ENCODE measurements around the gene SPPL2C.

Gene SPPL2C

GRCh38 chr17:45828171-45828570, 16.5 kb upstream of the SPPL2C start:
- no peak for DNase-seq (ENCODE audit: low read depth)
- H3K4me3 ChIP-seq (ENCODE audit: low read depth, low read length): no peak overlapping the region

GRCh38 chr17:45828582-45829133, 16.0 kb upstream of the SPPL2C start:
- H3K4me3 ChIP-seq (ENCODE audit: low read depth, low read length): no peak overlapping the region
- DNase-seq (ENCODE audit: low read depth): no peak

- DNase-seq (ENCODE audit: low read depth): no peak
- H3K4me3 ChIP-seq (ENCODE audit: low read depth, low read length): no peak overlapping the region
Observed at GRCh38 chr17:45833920-45834319, 10.8 kb upstream of the SPPL2C start.

GRCh38 chr17:45834471-45835396, 9.9 kb upstream of the SPPL2C start:
- no peak for DNase-seq (ENCODE audit: low read depth)
- H3K4me3 ChIP-seq (ENCODE audit: low read depth, low read length): no peak overlapping the region

- no peak overlapping the region for H3K4me3 ChIP-seq (ENCODE audit: low read depth, low read length)
- DNase-seq (ENCODE audit: low read depth): no peak
Observed at GRCh38 chr17:45835481-45835880, 9.2 kb upstream of the SPPL2C start.

- DNase-seq (ENCODE audit: low read depth): no peak
- H3K4me3 ChIP-seq (ENCODE audit: low read depth, low read length): no peak overlapping the region
Observed at GRCh38 chr17:45836047-45837044, 8.3 kb upstream of the SPPL2C start.

- H3K4me3 ChIP-seq (ENCODE audit: low read depth, low read length): no peak overlapping the region
- no peak for DNase-seq (ENCODE audit: low read depth)
Observed at GRCh38 chr17:45837187-45837586, 7.5 kb upstream of the SPPL2C start.

GRCh38 chr17:45837603-45838002, 7.1 kb upstream of the SPPL2C start:
- DNase-seq (ENCODE audit: low read depth): no peak
- H3K4me3 ChIP-seq (ENCODE audit: low read depth, low read length): no peak overlapping the region

- no peak overlapping the region for H3K4me3 ChIP-seq (ENCODE audit: low read depth, low read length)
- DNase-seq (ENCODE audit: low read depth): no peak
Observed at GRCh38 chr17:45838751-45839295, 5.9 kb upstream of the SPPL2C start.

GRCh38 chr17:45839442-45839841, 5.2 kb upstream of the SPPL2C start:
- no peak overlapping the region for H3K4me3 ChIP-seq (ENCODE audit: low read depth, low read length)
- no peak for DNase-seq (ENCODE audit: low read depth)

- no peak overlapping the region for H3K4me3 ChIP-seq (ENCODE audit: low read depth, low read length)
- DNase-seq (ENCODE audit: low read depth): no peak
Observed at GRCh38 chr17:45841186-45841585, 3.5 kb upstream of the SPPL2C start.

GRCh38 chr17:45841883-45842525, 2.7 kb upstream of the SPPL2C start:
- no peak for DNase-seq (ENCODE audit: low read depth)
- H3K4me3 ChIP-seq (ENCODE audit: low read depth, low read length): no peak overlapping the region

- no peak for DNase-seq (ENCODE audit: low read depth)
- no peak overlapping the region for H3K4me3 ChIP-seq (ENCODE audit: low read depth, low read length)
Observed at GRCh38 chr17:45843722-45844121, 959 bp upstream of the SPPL2C start.

- H3K4me3 ChIP-seq (ENCODE audit: low read depth, low read length): no peak overlapping the region
- no peak for DNase-seq (ENCODE audit: low read depth)
Observed at GRCh38 chr17:45845376-45846185, 900 bp downstream of the SPPL2C start.

- DNase-seq (ENCODE audit: low read depth): no peak
- H3K4me3 ChIP-seq (ENCODE audit: low read depth, low read length): no peak overlapping the region
Observed at GRCh38 chr17:45846223-45846622, 1.5 kb downstream of the SPPL2C start.

GRCh38 chr17:45846646-45847045, 2.0 kb downstream of the SPPL2C start:
- no peak for DNase-seq (ENCODE audit: low read depth)
- no peak overlapping the region for H3K4me3 ChIP-seq (ENCODE audit: low read depth, low read length)

GRCh38 chr17:45847101-45847500, 2.4 kb downstream of the SPPL2C start:
- DNase-seq (ENCODE audit: low read depth): no peak
- no peak overlapping the region for H3K4me3 ChIP-seq (ENCODE audit: low read depth, low read length)

- H3K4me3 ChIP-seq (ENCODE audit: low read depth, low read length): no peak overlapping the region
Observed at GRCh38 chr17:45847747-45848146, 3.1 kb downstream of the SPPL2C start.

More at GRCh38 chr17:45847747-45848146, 3.1 kb downstream of the SPPL2C start:
- no peak for DNase-seq (ENCODE audit: low read depth)
